Coronary artery (tissue), 2 donors: ENCODE measurements around the gene KLHL24.
"Not testable (repeated sequence)": the region's sequence is repeated elsewhere in the genome, so short reads cannot be mapped to it uniquely, and the experiment has no call there.

Experiments
- DNase-seq: peaks from one replicate; pipeline ENCODE4 v3.0.0-alpha.2; 2017; ENCODE audit warnings: low spot score
- H3K27ac ChIP-seq, 2 donors: fragments of 200-600 bp; sonication (generic); one replicate each; pipeline ENCODE4 v1.5.1; 2016 to 2019
- H3K4me3 ChIP-seq: fragments of 200-600 bp; sonication (generic); 2 replicates; pipeline ENCODE4 v1.5.1; 2016; ENCODE audit warnings: mild to moderate bottlenecking, moderate library complexity
- CTCF ChIP-seq: fragments of 200-600 bp; sonication (generic); IDR thresholded peaks from one replicate; pipeline ENCODE4 v1.5.1; 2019; ENCODE audit warnings: antibody characterized with exemption

Gene KLHL24

GRCh38 chr3:183653209-183654064 is 18.0 kb downstream of the KLHL24 start:
- H3K27ac ChIP-seq = no peak overlapping the region
- DNase-seq = no peak
- H3K4me3 ChIP-seq = no peak overlapping the region
- no peak for TF ChIP-seq CTCF

GRCh38 chr3:183654727-183655126 is 19.3 kb downstream of the KLHL24 start:
- H3K4me3 ChIP-seq = no peak overlapping the region
- no peak overlapping the region for H3K27ac ChIP-seq
- no peak for TF ChIP-seq CTCF
- no peak for DNase-seq

GRCh38 chr3:183662099-183662498 is 26.7 kb downstream of the KLHL24 start:
- no peak overlapping the region for H3K4me3 ChIP-seq
- no peak for DNase-seq
- H3K27ac ChIP-seq = no peak overlapping the region
- no peak for TF ChIP-seq CTCF

GRCh38 chr3:183664913-183665381 is 29.5 kb downstream of the KLHL24 start:
- no peak for TF ChIP-seq CTCF
- Histone ChIP-seq H3K27ac (no peak overlapping the region), H3K4me3 (no peak overlapping the region)
- DNase-seq = no peak

- H3K27ac ChIP-seq = no peak overlapping the region
- H3K4me3 ChIP-seq = no peak overlapping the region
- TF ChIP-seq CTCF = no peak
- no peak for DNase-seq
These were observed 44.6 kb downstream of the KLHL24 start for GRCh38 chr3:183680061-183680460.

GRCh38 chr3:183687705-183688104 is 52.3 kb downstream of the KLHL24 start:
- H3K4me3 ChIP-seq = no peak overlapping the region
- no peak for DNase-seq
- H3K27ac ChIP-seq = no peak overlapping the region
- no peak for TF ChIP-seq CTCF

- no peak overlapping the region for H3K27ac ChIP-seq
- TF ChIP-seq CTCF = no peak
- no peak for DNase-seq
- no peak overlapping the region for H3K4me3 ChIP-seq
These were observed 53.5 kb downstream of the KLHL24 start for GRCh38 chr3:183688874-183689273.

- H3K4me3 ChIP-seq, H3K27ac ChIP-seq, DNase-seq: not testable (repeated sequence)
These were observed 54.2 kb downstream of the KLHL24 start for GRCh38 chr3:183689621-183690020.
